Measurements from ENCODE around the gene KCNT1. TPM values are rescaled to one million over a fixed set of nuclear protein-coding genes. Genes with fewer than 3 reads are reported as not detected.

KCNT1 gene
- total RNA-seq, 1 experiment from 2014 or later, result 0.09 TPM

- H3K27me3 ChIP-seq (replicated peaks; ENCODE audit: control insufficient read depth, insufficient read depth, low read length), result no peaks in the 10 kb centered on the region
- H3K4me3 ChIP-seq (ENCODE audit: low read depth, low read length), result no peak overlapping the region
- BruUV-seq (replicated peaks), result no TSS peak
- DNase-seq, result no peak
- Mint-ChIP-seq H3K9me3 (ENCODE audit: unreplicated experiment) (no peaks in the 10 kb centered on the region), H3K4me1 (ENCODE audit: low read depth, unreplicated experiment) (no peaks in the 10 kb centered on the region), H3K27ac (ENCODE audit: unreplicated experiment) (no peak overlapping the region), H3K4me3 (ENCODE audit: unreplicated experiment) (no peak overlapping the region), H3K27me3 (ENCODE audit: insufficient read depth, unreplicated experiment) (peaks cover 5% of the 10 kb centered on the region), H3K36me3 (ENCODE audit: insufficient read depth, unreplicated experiment) (no peaks in the 10 kb centered on the region)
- peaks cover 8% of the 10 kb centered on the region; the same call in 1 of the 2 replicates for H3K4me1 ChIP-seq
- no peaks in the 10 kb centered on the region for H3K36me3 ChIP-seq (ENCODE audit: control insufficient read depth, insufficient read depth, low read length)
- POLR2A ChIA-PET, result interaction anchor here (0.6 to 0.7 kb wide), 2 partner anchors 189 to 298 kb away, joined by 3 read pairs; no protein-coding TSS in a partner anchor
- no peaks in the 10 kb centered on the region for H3K9me3 ChIP-seq
- intact Hi-C loops (cut with micrococcal nuclease; ENCODE audit: unreplicated experiment), result no loop called here
- no peak for TF ChIP-seq CTCF (IDR thresholded peaks at IDR 0.05; ENCODE audit: insufficient read depth in 1 of 2, low read depth in 1 of 2, low read length in 1 of 2, severe bottlenecking in 1 of 2, unreplicated experiment in 1 of 2)
- CTCF ChIA-PET, result interaction anchor here (1.4 kb wide), 1 partner anchor 11 kb away, joined by 3 read pairs; no protein-coding TSS in a partner anchor
Observed at GRCh38 chr9:135786146-135786690, 84.2 kb downstream of the KCNT1 start.

GRCh38 chr9:135787317-135787716, 85.3 kb downstream of the KCNT1 start:
- no peak overlapping the region for H3K27ac Mint-ChIP-seq (ENCODE audit: unreplicated experiment)
- Histone ChIP-seq H3K4me3 (ENCODE audit: low read depth, low read length) (no peak overlapping the region), H3K27me3 (replicated peaks; ENCODE audit: control insufficient read depth, insufficient read depth, low read length) (no peaks in the 10 kb centered on the region), H3K36me3 (ENCODE audit: control insufficient read depth, insufficient read depth, low read length) (no peaks in the 10 kb centered on the region), H3K4me1 (peaks cover 8% of the 10 kb centered on the region; the same call in 1 of the 2 replicates), H3K9me3 (no peaks in the 10 kb centered on the region)
- no peaks in the 10 kb centered on the region for H3K36me3 Mint-ChIP-seq (ENCODE audit: insufficient read depth, unreplicated experiment)
- ChIA-PET POLR2A (no interaction called here), CTCF (interaction anchor here (1.4 kb wide), 1 partner anchor 10 kb away, joined by 3 read pairs; no protein-coding TSS in a partner anchor)
- H3K27me3 Mint-ChIP-seq (ENCODE audit: insufficient read depth, unreplicated experiment), result peaks cover 4% of the 10 kb centered on the region
- TF ChIP-seq CTCF (IDR thresholded peaks at IDR 0.05; ENCODE audit: insufficient read depth in 1 of 2, low read depth in 1 of 2, low read length in 1 of 2, severe bottlenecking in 1 of 2, unreplicated experiment in 1 of 2), result no peak
- intact Hi-C loops (cut with micrococcal nuclease; ENCODE audit: unreplicated experiment), result no loop called here
- no peaks in the 10 kb centered on the region for H3K9me3 Mint-ChIP-seq (ENCODE audit: unreplicated experiment)
- no peak overlapping the region for H3K4me3 Mint-ChIP-seq (ENCODE audit: unreplicated experiment)
- no peaks in the 10 kb centered on the region for H3K4me1 Mint-ChIP-seq (ENCODE audit: low read depth, unreplicated experiment)
- no TSS peak for BruUV-seq (replicated peaks)
- no peak for DNase-seq

GRCh38 chr9:135787776-135788575, 86.0 kb downstream of the KCNT1 start:
- H3K4me3 ChIP-seq (ENCODE audit: low read depth, low read length), result no peak overlapping the region
- Mint-ChIP-seq H3K4me1 (ENCODE audit: low read depth, unreplicated experiment) (no peaks in the 10 kb centered on the region), H3K9me3 (ENCODE audit: unreplicated experiment) (no peaks in the 10 kb centered on the region), H3K27ac (ENCODE audit: unreplicated experiment) (no peak overlapping the region), H3K27me3 (ENCODE audit: insufficient read depth, unreplicated experiment) (no peaks in the 10 kb centered on the region), H3K4me3 (ENCODE audit: unreplicated experiment) (no peak overlapping the region), H3K36me3 (ENCODE audit: insufficient read depth, unreplicated experiment) (no peaks in the 10 kb centered on the region)
- intact Hi-C loops (cut with micrococcal nuclease; ENCODE audit: unreplicated experiment), result no loop called here
- no peaks in the 10 kb centered on the region for H3K27me3 ChIP-seq (replicated peaks; ENCODE audit: control insufficient read depth, insufficient read depth, low read length)
- ChIA-PET POLR2A (no interaction called here), CTCF (interaction anchor here (0.5 kb wide), 1 partner anchor 350 kb away, joined by 5 read pairs; no protein-coding TSS in a partner anchor)
- no peaks in the 10 kb centered on the region for H3K36me3 ChIP-seq (ENCODE audit: control insufficient read depth, insufficient read depth, low read length)
- no TSS peak for BruUV-seq (replicated peaks)
- DNase-seq, result no peak
- peaks cover 8% of the 10 kb centered on the region; the same call in 1 of the 2 replicates for H3K4me1 ChIP-seq
- TF ChIP-seq CTCF (IDR thresholded peaks at IDR 0.05; ENCODE audit: insufficient read depth in 1 of 2, low read depth in 1 of 2, low read length in 1 of 2, severe bottlenecking in 1 of 2, unreplicated experiment in 1 of 2), result no peak
- H3K9me3 ChIP-seq, result no peaks in the 10 kb centered on the region
